SK-N-SH (cell line): Measurements from ENCODE around the gene SLC38A8.

ENCODE experiments used
- CTCF ChIP-seq: fragments of 200-600 bp; sonication (generic); IDR thresholded peaks from 2 replicates; pipeline ENCODE4 v1.6.1; 2017; ENCODE audit warnings: antibody characterized with exemption, mild to moderate bottlenecking, moderate library complexity
- POLR2AphosphoS5 ChIP-seq: IDR thresholded peaks from 2 replicates; pipeline ENCODE4 v1.6.1; 2012; ENCODE audit warnings: low read depth, low read length
- RAD21 ChIP-seq: IDR thresholded peaks from 2 replicates; pipeline ENCODE4 v1.6.1; 2012; ENCODE audit warnings: mild to moderate bottlenecking, low read length
- SIN3A ChIP-seq: IDR thresholded peaks from 2 replicates; pipeline ENCODE4 v1.6.1; 2012; ENCODE audit warnings: low read depth, mild to moderate bottlenecking, low read length, moderate library complexity, borderline replicate concordance
- TCF12 ChIP-seq: IDR thresholded peaks from 2 replicates; pipeline ENCODE4 v1.4.0; 2012

- TF ChIP-seq CTCF, result no peak
- TF ChIP-seq POLR2AphosphoS5, result no peak
- no peak for TF ChIP-seq SIN3A
- no peak for TF ChIP-seq RAD21
- TF ChIP-seq TCF12, result no peak
Observed at GRCh38 chr16:84087466-84088151, 45.0 kb upstream of the SLC38A8 start.
